SK-N-SH (cell line): ENCODE measurements around the gene CACNA1G.

ENCODE experiments used
- SIN3A ChIP-seq: IDR thresholded peaks from 2 replicates; pipeline ENCODE4 v1.6.1; 2012; ENCODE audit warnings: low read depth, mild to moderate bottlenecking, low read length, moderate library complexity, borderline replicate concordance
- TF ChIP-seq, protein P1 (sequence below): IDR thresholded peaks from 2 replicates; pipeline ENCODE4 v1.6.1; 2012; ENCODE audit warnings: mild to moderate bottlenecking, low read depth, low read length, moderate library complexity

DNA sequence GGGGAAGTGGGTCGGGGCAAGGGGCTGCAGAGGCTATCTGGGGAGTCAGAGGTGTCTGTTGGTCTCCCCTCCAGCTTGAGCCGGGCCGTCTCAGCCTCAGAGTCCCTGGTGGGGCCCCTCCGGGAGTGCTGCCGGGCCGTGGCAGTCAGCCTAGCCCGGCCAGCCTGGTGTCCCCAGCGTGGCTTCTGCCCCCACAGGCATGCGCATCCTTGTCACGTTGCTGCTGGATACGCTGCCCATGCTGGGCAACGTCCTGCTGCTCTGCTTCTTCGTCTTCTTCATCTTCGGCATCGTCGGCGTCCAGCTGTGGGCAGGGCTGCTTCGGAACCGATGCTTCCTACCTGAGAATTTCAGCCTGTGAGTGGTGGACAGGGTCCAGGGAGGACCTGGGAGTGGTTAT, 11.2 kb downstream of the CACNA1G start:
- no peak for TF ChIP-seq SIN3A
- TF ChIP-seq, protein P1, sequence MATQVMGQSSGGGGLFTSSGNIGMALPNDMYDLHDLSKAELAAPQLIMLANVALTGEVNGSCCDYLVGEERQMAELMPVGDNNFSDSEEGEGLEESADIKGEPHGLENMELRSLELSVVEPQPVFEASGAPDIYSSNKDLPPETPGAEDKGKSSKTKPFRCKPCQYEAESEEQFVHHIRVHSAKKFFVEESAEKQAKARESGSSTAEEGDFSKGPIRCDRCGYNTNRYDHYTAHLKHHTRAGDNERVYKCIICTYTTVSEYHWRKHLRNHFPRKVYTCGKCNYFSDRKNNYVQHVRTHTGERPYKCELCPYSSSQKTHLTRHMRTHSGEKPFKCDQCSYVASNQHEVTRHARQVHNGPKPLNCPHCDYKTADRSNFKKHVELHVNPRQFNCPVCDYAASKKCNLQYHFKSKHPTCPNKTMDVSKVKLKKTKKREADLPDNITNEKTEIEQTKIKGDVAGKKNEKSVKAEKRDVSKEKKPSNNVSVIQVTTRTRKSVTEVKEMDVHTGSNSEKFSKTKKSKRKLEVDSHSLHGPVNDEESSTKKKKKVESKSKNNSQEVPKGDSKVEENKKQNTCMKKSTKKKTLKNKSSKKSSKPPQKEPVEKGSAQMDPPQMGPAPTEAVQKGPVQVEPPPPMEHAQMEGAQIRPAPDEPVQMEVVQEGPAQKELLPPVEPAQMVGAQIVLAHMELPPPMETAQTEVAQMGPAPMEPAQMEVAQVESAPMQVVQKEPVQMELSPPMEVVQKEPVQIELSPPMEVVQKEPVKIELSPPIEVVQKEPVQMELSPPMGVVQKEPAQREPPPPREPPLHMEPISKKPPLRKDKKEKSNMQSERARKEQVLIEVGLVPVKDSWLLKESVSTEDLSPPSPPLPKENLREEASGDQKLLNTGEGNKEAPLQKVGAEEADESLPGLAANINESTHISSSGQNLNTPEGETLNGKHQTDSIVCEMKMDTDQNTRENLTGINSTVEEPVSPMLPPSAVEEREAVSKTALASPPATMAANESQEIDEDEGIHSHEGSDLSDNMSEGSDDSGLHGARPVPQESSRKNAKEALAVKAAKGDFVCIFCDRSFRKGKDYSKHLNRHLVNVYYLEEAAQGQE = no peak
